ENCODE results near the gene ZNF211.

- TF ChIP-seq EZH2 (IDR thresholded peaks at IDR 0.05; ENCODE audit: borderline replicate concordance) = no peak
- TF ChIP-seq, protein P1, sequence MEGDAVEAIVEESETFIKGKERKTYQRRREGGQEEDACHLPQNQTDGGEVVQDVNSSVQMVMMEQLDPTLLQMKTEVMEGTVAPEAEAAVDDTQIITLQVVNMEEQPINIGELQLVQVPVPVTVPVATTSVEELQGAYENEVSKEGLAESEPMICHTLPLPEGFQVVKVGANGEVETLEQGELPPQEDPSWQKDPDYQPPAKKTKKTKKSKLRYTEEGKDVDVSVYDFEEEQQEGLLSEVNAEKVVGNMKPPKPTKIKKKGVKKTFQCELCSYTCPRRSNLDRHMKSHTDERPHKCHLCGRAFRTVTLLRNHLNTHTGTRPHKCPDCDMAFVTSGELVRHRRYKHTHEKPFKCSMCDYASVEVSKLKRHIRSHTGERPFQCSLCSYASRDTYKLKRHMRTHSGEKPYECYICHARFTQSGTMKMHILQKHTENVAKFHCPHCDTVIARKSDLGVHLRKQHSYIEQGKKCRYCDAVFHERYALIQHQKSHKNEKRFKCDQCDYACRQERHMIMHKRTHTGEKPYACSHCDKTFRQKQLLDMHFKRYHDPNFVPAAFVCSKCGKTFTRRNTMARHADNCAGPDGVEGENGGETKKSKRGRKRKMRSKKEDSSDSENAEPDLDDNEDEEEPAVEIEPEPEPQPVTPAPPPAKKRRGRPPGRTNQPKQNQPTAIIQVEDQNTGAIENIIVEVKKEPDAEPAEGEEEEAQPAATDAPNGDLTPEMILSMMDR (IDR thresholded peaks at IDR 0.05; ENCODE audit: poor library complexity) = no peak
Observed at GRCh38 chr19:57643734-57644133, 10.8 kb downstream of the ZNF211 start.
